Retinal pigment epithelial cell (primary cell): ENCODE results near the gene POLDIP2.

Experiments used
- DNase-seq: peaks from one replicate; pipeline ENCODE4 v3.0.0-alpha.2; 2010; ENCODE audit warnings: low read depth
- H3K4me3 ChIP-seq: 2 replicates; pipeline ENCODE4 v1.5.1; 2011; ENCODE audit warnings: mild to moderate bottlenecking, low read length, control low read depth, moderate library complexity
- CTCF ChIP-seq: conservative IDR thresholded peaks from 2 replicates; pipeline ENCODE4 v1.5.1; 2011; ENCODE audit warnings: low read depth, low read length, control low read depth, inconsistent platforms

Gene POLDIP2

GRCh38 chr17:28315846-28316705 is 41.3 kb downstream of the POLDIP2 start:
- no peak for TF ChIP-seq CTCF
- H3K4me3 ChIP-seq, result no peak overlapping the region
- no peak for DNase-seq

GRCh38 chr17:28313841-28314240 is 43.5 kb downstream of the POLDIP2 start:
- no peak overlapping the region for H3K4me3 ChIP-seq
- TF ChIP-seq CTCF, result no peak
- no peak for DNase-seq

GRCh38 chr17:28306954-28307401 is 50.3 kb downstream of the POLDIP2 start:
- no peak overlapping the region for H3K4me3 ChIP-seq
- DNase-seq, result no peak
- no peak for TF ChIP-seq CTCF

GRCh38 chr17:28298449-28298848 is 58.9 kb downstream of the POLDIP2 start:
- no peak overlapping the region for H3K4me3 ChIP-seq
- no peak for DNase-seq
- no peak for TF ChIP-seq CTCF
